Fibroblast of villous mesenchyme (primary cell): ENCODE results near the gene BRD9. TPM values are rescaled to one million over a fixed set of nuclear protein-coding genes. Genes with fewer than 3 reads are reported as not detected.

Experiments used
- DNase-seq: peaks from one replicate; pipeline ENCODE4 v3.0.0-alpha.2; 2010; ENCODE audit warnings: low read depth
- H3K4me3 ChIP-seq: 2 replicates; pipeline ENCODE4 v1.5.1; 2011; ENCODE audit warnings: low read depth, mild to moderate bottlenecking, low read length
- total RNA-seq: library from RNA; depleted of rRNA; stranded (reverse); fragments of >200 nt; gene quantifications from 2 replicates; pipeline ENCODE4 v1.2.3, GENCODE V29; 2012
- TF ChIP-seq, protein P1 (sequence below): IDR thresholded peaks from 2 replicates; pipeline ENCODE4 v1.5.1; 2012; ENCODE audit warnings: low read depth, mild to moderate bottlenecking, low read length; ENCODE audit not compliant: insufficient read depth

Gene BRD9
- total RNA-seq, 1 donor: 35.0 TPM

DNA sequence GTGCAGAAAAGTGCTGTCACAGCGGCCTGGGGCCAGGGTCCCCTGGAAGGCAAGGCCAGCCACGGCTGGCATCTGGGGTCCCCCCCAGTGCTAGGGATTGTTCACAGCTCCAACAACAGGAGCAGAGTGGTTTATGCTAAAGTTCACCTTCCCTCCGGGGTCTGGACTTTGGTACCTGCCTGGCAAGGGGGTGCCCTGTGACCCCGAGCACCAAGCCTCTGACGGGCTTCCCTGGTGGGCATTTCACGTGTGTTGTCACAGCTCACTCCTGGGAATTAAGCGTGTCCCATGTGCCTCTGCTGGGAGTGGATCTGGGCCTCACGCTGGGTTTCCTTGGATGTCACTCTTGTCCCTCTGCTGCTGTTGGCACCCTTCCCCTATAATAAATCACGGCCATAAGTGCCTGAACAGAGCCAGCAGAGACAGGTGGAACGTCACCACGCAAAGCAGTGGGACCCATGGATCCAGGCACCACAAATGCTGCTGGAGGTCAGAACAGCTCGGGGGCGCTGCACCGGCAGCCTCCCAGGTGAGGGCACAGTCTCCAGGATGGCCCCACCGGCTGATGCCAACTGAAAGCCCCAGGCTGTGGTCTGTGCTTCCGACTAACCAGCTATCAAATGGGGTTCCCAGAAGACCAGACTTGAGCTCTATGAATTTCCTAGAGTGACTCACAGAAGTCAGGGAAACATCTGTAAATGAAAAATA, 24.0 kb downstream of the BRD9 start:
- no peak overlapping the region for H3K4me3 ChIP-seq
- TF ChIP-seq, protein P1, sequence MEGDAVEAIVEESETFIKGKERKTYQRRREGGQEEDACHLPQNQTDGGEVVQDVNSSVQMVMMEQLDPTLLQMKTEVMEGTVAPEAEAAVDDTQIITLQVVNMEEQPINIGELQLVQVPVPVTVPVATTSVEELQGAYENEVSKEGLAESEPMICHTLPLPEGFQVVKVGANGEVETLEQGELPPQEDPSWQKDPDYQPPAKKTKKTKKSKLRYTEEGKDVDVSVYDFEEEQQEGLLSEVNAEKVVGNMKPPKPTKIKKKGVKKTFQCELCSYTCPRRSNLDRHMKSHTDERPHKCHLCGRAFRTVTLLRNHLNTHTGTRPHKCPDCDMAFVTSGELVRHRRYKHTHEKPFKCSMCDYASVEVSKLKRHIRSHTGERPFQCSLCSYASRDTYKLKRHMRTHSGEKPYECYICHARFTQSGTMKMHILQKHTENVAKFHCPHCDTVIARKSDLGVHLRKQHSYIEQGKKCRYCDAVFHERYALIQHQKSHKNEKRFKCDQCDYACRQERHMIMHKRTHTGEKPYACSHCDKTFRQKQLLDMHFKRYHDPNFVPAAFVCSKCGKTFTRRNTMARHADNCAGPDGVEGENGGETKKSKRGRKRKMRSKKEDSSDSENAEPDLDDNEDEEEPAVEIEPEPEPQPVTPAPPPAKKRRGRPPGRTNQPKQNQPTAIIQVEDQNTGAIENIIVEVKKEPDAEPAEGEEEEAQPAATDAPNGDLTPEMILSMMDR: no peak
- no peak for DNase-seq

DNA sequence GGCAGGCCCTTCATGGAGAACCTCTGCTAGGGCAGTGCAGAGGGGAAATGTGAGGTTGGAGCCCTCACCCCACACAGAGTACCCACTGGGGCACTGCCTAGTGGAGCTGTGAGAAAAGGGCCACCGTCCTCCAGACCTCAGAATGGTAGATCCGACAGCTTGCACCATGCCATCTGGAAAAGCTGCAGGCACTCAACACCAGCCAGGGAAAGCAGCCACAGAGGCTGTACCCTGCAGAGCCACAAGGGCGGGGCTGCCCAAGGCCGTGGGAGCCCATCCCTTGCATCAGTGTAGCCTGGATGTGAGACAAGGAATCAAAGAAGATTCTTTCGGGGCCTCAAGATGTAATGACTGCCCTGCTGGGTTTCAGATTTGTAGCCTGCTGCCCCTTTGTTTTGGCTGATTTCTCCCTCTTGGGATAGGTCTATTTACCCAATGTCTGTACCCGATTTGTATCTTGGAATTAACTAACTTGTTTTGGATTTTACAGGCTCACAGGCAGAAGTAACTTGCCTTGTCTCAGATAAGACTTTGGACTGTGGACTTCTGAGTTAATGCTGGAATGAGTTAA, 25.2 kb downstream of the BRD9 start:
- DNase-seq: no peak
- TF ChIP-seq, protein P1: no peak
- H3K4me3 ChIP-seq: no peak overlapping the region

DNA sequence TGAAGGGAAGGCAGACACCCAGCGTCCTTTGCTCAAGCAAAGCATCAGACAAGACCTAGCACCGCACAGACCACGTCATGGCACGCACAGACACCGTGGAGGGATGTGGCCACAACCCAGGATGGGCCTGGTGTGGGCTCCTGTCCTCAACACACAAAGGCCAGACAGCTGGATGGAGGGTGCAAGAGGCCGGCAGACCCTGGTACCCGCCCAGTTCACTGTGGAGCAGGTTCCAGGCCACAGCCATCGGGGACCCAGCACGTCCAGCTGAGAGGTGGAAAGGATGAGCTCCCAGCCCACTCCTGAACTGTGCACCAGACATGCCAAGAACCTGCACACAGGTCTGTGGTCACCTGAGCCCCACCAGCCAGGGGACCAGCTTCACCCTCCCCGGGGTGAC, 26.8 kb downstream of the BRD9 start:
- H3K4me3 ChIP-seq: no peak overlapping the region
- DNase-seq: no peak
- TF ChIP-seq, protein P1: no peak

DNA sequence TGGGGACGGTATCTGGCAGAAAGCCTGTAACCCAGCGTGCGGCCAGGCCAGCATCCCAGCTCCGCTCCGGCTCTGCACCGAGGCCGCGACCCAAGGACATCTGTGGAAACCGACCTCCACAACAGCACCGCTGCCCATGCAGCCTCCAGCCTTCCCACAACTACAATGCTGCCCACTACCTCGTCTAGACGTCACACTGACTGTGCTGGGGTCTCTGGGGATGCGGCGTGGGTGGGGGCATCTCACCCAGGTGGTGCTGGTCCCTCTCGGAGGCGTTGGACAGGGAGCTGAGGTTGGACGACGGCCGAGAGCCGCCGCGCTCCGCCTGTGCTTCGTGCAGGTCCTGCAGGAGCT, 27.5 kb downstream of the BRD9 start:
- TF ChIP-seq, protein P1: no peak
- no peak overlapping the region for H3K4me3 ChIP-seq
- no peak for DNase-seq

DNA sequence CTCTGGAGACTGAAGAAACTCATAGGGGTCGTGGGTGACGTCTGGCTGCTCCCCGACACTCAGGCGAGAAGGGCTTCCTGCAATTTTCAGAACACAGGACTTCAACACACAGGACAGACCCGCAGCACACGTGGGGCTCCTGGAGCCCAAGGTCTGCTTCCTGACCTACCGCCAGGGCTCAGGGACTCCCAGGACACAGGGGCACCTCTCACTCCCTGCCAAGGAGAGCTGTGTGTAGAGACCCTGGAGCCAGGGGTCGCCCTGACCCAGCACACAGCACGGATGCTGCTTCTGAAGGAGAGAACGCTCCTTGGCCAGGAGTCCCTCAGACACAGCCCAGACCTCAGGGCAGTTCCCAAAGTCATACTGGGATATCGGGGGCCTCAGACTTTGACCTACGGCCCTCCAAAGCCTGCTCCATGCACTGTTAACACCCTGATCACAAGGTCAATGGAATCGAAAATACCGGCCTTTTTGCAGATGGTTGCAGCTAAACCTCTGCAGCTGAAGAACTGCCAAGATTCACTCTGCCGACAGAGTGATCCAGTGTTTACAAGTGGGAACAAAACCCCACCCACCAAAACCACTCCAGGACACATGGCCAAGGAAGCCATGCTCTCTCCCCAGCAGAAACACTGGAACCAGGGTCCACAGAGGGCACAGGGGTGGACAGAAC, 28.0 kb downstream of the BRD9 start:
- TF ChIP-seq, protein P1: no peak
- DNase-seq: peak; percentile 16
- no peak overlapping the region for H3K4me3 ChIP-seq

DNA sequence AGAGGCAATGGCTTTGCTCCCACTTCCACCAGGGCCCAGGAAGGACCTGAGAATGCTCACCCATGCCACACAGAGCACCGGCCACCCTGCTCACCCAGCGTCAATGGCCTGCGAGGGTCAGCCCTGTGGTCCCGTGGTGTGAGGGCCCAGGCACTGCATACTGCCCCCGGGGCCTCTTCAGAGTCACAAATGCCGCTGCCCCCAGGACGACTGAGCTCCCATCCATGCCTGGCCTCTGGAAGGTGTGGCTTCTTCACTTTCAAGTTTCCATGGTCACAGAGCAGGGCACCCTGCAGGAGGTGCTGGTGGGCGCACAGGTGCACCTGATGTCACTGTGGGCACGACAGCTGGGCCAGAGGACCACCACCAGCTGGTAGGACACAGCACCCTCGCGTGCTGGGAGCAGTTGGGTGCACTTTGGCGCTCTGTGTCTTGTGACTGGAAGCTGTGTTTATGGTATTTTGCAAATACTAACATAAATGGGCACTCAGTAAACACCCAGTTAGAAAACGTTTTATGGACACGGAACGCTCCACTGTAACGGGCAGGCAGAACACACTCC, 29.3 kb downstream of the BRD9 start:
- H3K4me3 ChIP-seq: no peak overlapping the region
- TF ChIP-seq, protein P1: no peak
- no peak for DNase-seq
